ENCODE measurements around the gene KLHL34. TPM values are rescaled to one million over a fixed set of nuclear protein-coding genes. Genes with fewer than 3 reads are reported as not detected.

The KLHL34 gene
- total and polyA plus RNA-seq, 9 donors: 0.02 TPM; not detected in 8

DNA sequence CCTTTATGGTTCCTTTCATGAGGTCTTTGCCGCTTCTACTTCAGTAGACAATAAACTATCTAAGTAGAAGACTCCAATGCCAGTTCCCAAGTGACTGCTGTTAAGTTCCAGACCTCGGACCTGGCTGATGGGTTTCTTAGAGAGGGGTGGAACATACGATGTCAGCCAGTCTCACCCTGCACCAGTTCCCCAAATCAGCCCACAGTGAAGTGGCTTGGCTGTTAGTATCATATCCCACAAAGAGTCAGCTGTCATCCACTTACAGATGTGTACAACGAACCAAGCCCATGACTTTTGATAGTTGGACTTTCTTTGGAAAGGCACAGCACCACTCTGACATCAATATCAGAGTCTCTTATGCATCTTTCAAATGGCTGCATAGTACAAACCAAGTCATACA lies 8.1 kb upstream of the KLHL34 start:
- no peaks in the 10 kb centered on the region for H3K9me3 ChIP-seq
- TF ChIP-seq EP300 (IDR thresholded peaks at IDR 0.05): no peak
- no peak for TF ChIP-seq CTCF (IDR thresholded peaks at IDR 0.05)
- no peak for TF ChIP-seq POLR2A (IDR thresholded peaks at IDR 0.05)
- no peaks in the 10 kb centered on the region for H3K4me1 ChIP-seq (ENCODE audit: insufficient read depth)
- H3K27me3 ChIP-seq: no peaks in the 10 kb centered on the region
- intact Hi-C loops (cut with DNase I): no loop called here
- 62 to 70% (median 66%) methylated on average over 4 of the region's 4 CpGs for WGBS, 3 donors
- DNase-seq: no peak
- no peaks in the 10 kb centered on the region for H3K36me3 ChIP-seq
- no peak overlapping the region for H3K4me3 ChIP-seq
- no peak overlapping the region for H3K27ac ChIP-seq

DNA sequence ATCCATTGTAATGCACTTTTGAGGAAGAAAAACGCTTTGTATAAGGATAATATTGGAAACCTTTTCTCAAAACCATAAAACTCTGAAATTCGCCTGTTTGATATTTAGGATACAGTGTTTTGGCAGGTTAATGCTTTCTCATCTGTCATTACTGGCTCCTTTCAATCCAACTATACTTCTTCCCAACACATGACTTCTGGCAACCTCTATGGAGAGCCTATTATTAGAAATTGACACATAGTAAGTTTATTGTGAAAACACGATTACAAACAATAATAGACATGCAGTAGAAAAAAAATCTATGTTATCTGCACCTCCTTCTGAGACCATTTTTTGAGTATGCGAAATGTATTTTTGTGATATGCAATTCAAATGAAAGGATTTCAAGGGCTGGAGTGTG lies 4.6 kb upstream of the KLHL34 start:
- no peak overlapping the region for H3K27ac ChIP-seq
- H3K9me3 ChIP-seq: no peaks in the 10 kb centered on the region
- 50 to 61% (median 58%) methylated on average over 4 of the region's 4 CpGs for WGBS, 3 donors
- H3K27me3 ChIP-seq: no peaks in the 10 kb centered on the region
- TF ChIP-seq EP300 (IDR thresholded peaks at IDR 0.05) (no peak), POLR2A (IDR thresholded peaks at IDR 0.05) (no peak), CTCF (IDR thresholded peaks at IDR 0.05) (no peak)
- H3K4me3 ChIP-seq: no peak overlapping the region
- no peaks in the 10 kb centered on the region for H3K36me3 ChIP-seq
- no peaks in the 10 kb centered on the region for H3K4me1 ChIP-seq (ENCODE audit: insufficient read depth)
- no peak for DNase-seq
- intact Hi-C loops (cut with DNase I): no loop called here

- TF ChIP-seq CTCF (IDR thresholded peaks at IDR 0.05): no peak
- TF ChIP-seq POLR2A (IDR thresholded peaks at IDR 0.05): no peak
- TF ChIP-seq EP300 (IDR thresholded peaks at IDR 0.05): no peak
- no peaks in the 10 kb centered on the region for H3K27me3 ChIP-seq
- no peaks in the 10 kb centered on the region for H3K36me3 ChIP-seq
- WGBS, 3 donors: 65 to 72% (median 67%) methylated on average over 6 of the region's 6 CpGs
- DNase-seq: no peak
- intact Hi-C loops (cut with DNase I): no loop called here
- no peak overlapping the region for H3K4me3 ChIP-seq
- H3K4me1 ChIP-seq (ENCODE audit: insufficient read depth): no peaks in the 10 kb centered on the region
- H3K9me3 ChIP-seq: no peaks in the 10 kb centered on the region
- no peak overlapping the region for H3K27ac ChIP-seq
These were observed 3.2 kb upstream of the KLHL34 start for GRCh38 chrX:21661316-21661715.

- H3K27me3 ChIP-seq: no peaks in the 10 kb centered on the region
- no peak for DNase-seq
- intact Hi-C loops (cut with DNase I): no loop called here
- H3K36me3 ChIP-seq: no peaks in the 10 kb centered on the region
- no peak overlapping the region for H3K4me3 ChIP-seq
- TF ChIP-seq CTCF (IDR thresholded peaks at IDR 0.05): no peak
- no peak for TF ChIP-seq EP300 (IDR thresholded peaks at IDR 0.05)
- TF ChIP-seq POLR2A (IDR thresholded peaks at IDR 0.05): no peak
- 82 to 88% (median 84%) methylated on average over 2 of the region's 2 CpGs for WGBS, 3 donors
- no peaks in the 10 kb centered on the region for H3K9me3 ChIP-seq
- peaks cover 3% of the 10 kb centered on the region for H3K4me1 ChIP-seq (ENCODE audit: insufficient read depth)
- no peak overlapping the region for H3K27ac ChIP-seq
These were observed 2.0 kb upstream of the KLHL34 start for GRCh38 chrX:21660156-21660555.

DNA sequence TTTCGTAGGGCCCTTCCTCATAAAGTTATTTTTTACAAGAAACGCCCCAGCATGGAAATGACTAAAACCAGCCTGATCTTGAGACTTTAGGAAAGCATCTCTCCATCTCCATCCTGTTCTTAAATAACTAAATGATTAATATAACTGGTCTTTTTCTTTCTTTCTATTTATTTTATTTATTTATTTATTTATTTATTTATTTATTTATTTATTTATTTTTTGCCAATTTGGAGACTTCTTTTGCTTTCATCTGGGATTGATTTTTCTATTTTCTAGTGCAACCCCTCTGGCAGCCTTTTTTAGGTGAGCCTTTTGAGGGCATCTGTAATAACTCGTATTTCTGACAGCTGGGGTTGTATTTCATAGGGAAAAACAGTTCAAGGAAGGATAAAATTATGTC lies 1.2 kb upstream of the KLHL34 start:
- Histone ChIP-seq H3K4me3 (no peak overlapping the region), H3K4me1 (ENCODE audit: insufficient read depth) (peaks cover 3% of the 10 kb centered on the region), H3K27ac (no peak overlapping the region), H3K27me3 (no peaks in the 10 kb centered on the region), H3K9me3 (no peaks in the 10 kb centered on the region), H3K36me3 (no peaks in the 10 kb centered on the region)
- no peak for DNase-seq
- intact Hi-C loops (cut with DNase I): no loop called here
- 68 to 75% (median 69%) methylated on average over 3 of the region's 3 CpGs for WGBS, 3 donors
- TF ChIP-seq EP300 (IDR thresholded peaks at IDR 0.05) (no peak), CTCF (IDR thresholded peaks at IDR 0.05) (no peak)
